ENCODE results near the gene ARHGEF6. TPM values are rescaled to one million over a fixed set of nuclear protein-coding genes. Genes with fewer than 3 reads are reported as not detected.

Gene ARHGEF6
- total RNA-seq, 2 experiments from 2014 or later = 44.5 to 53.6 TPM

GRCh38 chrX:136694431-136695087 lies 86.2 kb downstream of the ARHGEF6 start:
- H3K4me1 Mint-ChIP-seq = peaks cover 75% of the 10 kb centered on the region
- POLR2A ChIA-PET = interaction anchor here (0.7 to 1.2 kb wide), 7 partner anchors 36 to 406 kb away, joined by 3 to 6 read pairs (median 4); no protein-coding TSS in a partner anchor
- intact Hi-C loops (cut with DNase I, micrococcal nuclease) = loop anchor here (1.0 to 10.0 kb wide), 11 partner anchors 36 to 440 kb away; partner anchors contain the start of genes HTATSF1 (in 1 of the 2) and MAP7D3 (in 1 of the 2)

GRCh38 chrX:136692271-136692670 lies 88.5 kb downstream of the ARHGEF6 start:
- peaks cover 86% of the 10 kb centered on the region for H3K4me1 Mint-ChIP-seq

More at GRCh38 chrX:136694431-136695087, 86.2 kb downstream of the ARHGEF6 start:
- H3K4me3 Mint-ChIP-seq = peak overlapping the region; percentile 68
- ATAC-seq = peak; percentile 71
- peak overlapping the region; percentile 98 for H3K27ac Mint-ChIP-seq
- peaks cover 14% of the 10 kb centered on the region for H3K9me3 Mint-ChIP-seq (ENCODE audit: low read depth)
- H3K36me3 Mint-ChIP-seq (ENCODE audit: low read depth) = peaks cover 35% of the 10 kb centered on the region
- H3K27me3 Mint-ChIP-seq = no peaks in the 10 kb centered on the region
- CTCF ChIA-PET = interaction anchor here (0.6 to 6.0 kb wide), 28 partner anchors 13 to 666 kb away, joined by 3 to 53 read pairs (median 4); no protein-coding TSS in a partner anchor
- peak; percentile 36 for DNase-seq

GRCh38 chrX:136691028-136691809 lies 89.5 kb downstream of the ARHGEF6 start:
- H3K36me3 Mint-ChIP-seq (ENCODE audit: low read depth) = peaks cover 32% of the 10 kb centered on the region
- DNase-seq (no peak), ATAC-seq (peak; percentile 10)
- peak overlapping the region; percentile 90 for H3K27ac Mint-ChIP-seq
- H3K4me1 Mint-ChIP-seq = peaks cover 83% of the 10 kb centered on the region
- ChIA-PET CTCF (interaction anchor here (2.6 kb wide), 1 partner anchor 33 kb away, joined by 11 read pairs; no protein-coding TSS in a partner anchor), POLR2A (no interaction called here)
- H3K9me3 Mint-ChIP-seq (ENCODE audit: low read depth) = no peaks in the 10 kb centered on the region
- intact Hi-C loops (cut with DNase I, micrococcal nuclease) = loop anchor here (5.0 to 10.0 kb wide), 3 partner anchors 194 to 436 kb away; partner anchors contain the start of genes HTATSF1 (in 1 of the 2) and MAP7D3 (in 1 of the 2)
- no peaks in the 10 kb centered on the region for H3K27me3 Mint-ChIP-seq
- H3K4me3 Mint-ChIP-seq = no peak overlapping the region

More at GRCh38 chrX:136692271-136692670, 88.5 kb downstream of the ARHGEF6 start:
- ChIA-PET CTCF (no interaction called here), POLR2A (no interaction called here)
- Mint-ChIP-seq H3K9me3 (ENCODE audit: low read depth) (peaks cover under 1% of the 10 kb centered on the region), H3K4me3 (no peak overlapping the region), H3K27ac (no peak overlapping the region), H3K36me3 (ENCODE audit: low read depth) (peaks cover 35% of the 10 kb centered on the region), H3K27me3 (no peaks in the 10 kb centered on the region)
- intact Hi-C loops (cut with DNase I, micrococcal nuclease) = loop anchor here (5.0 to 10.0 kb wide), 3 partner anchors 195 to 437 kb away; partner anchors contain the start of genes HTATSF1 (in 1 of the 2) and MAP7D3 (in 1 of the 2)
- DNase-seq (no peak), ATAC-seq (no peak)

DNA sequence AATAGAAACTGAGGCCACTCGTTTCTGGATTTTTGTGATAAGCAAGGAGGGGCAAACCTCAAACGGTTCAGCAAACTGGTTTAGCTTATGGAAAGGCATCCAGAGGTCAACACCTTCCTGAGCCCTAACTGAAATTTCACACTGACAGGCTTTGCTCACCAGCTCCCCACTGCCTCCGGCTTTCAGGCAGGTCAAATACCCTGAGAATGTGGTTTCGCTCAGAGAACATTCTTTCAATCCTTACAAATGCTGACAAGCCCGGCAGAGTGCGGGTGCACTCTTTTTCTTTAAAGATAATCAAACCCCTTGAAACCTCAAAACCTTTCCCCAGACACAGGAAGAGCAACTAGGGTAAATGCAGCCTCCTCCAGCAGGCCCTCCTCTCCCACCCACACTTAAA lies 91.3 kb downstream of the ARHGEF6 start:
- DNase-seq = no peak
- ATAC-seq = no peak
- Mint-ChIP-seq H3K4me3 (peak overlapping the region; percentile 54), H3K9me3 (ENCODE audit: low read depth) (no peaks in the 10 kb centered on the region), H3K36me3 (ENCODE audit: low read depth) (peaks cover 29% of the 10 kb centered on the region), H3K27ac (peak overlapping the region; percentile 88), H3K4me1 (peaks cover 67% of the 10 kb centered on the region), H3K27me3 (no peaks in the 10 kb centered on the region)
- ChIA-PET CTCF (interaction anchor here (1.3 to 2.6 kb wide), 4 partner anchors 15 to 81 kb away, joined by 3 to 11 read pairs (median 4); no protein-coding TSS in a partner anchor), POLR2A (interaction anchor here (0.7 to 0.9 kb wide), 2 partner anchors 69 to 72 kb away, joined by 3 read pairs; no protein-coding TSS in a partner anchor)
- intact Hi-C loops (cut with DNase I, micrococcal nuclease) = no loop called here

GRCh38 chrX:136687457-136687856 lies 93.3 kb downstream of the ARHGEF6 start:
- Mint-ChIP-seq H3K27me3 (no peaks in the 10 kb centered on the region), H3K4me3 (peak overlapping the region; percentile 35), H3K27ac (peak overlapping the region; percentile 92), H3K4me1 (peaks cover 51% of the 10 kb centered on the region), H3K36me3 (ENCODE audit: low read depth) (peaks cover 29% of the 10 kb centered on the region), H3K9me3 (ENCODE audit: low read depth) (no peaks in the 10 kb centered on the region)
- ATAC-seq (peak; percentile 78), DNase-seq (peak; percentile 64)
- intact Hi-C loops (cut with DNase I, micrococcal nuclease) = loop anchor here (2.0 kb wide), 3 partner anchors 15 to 103 kb away; no protein-coding TSS in a partner anchor
- CTCF ChIA-PET = interaction anchor here (1.9 kb wide), 1 partner anchor 10 kb away, joined by 6 read pairs; no protein-coding TSS in a partner anchor
- POLR2A ChIA-PET = interaction anchor here (0.5 kb wide), 1 partner anchor 60 kb away, joined by 4 read pairs; no protein-coding TSS in a partner anchor

- H3K36me3 Mint-ChIP-seq (ENCODE audit: low read depth) = peaks cover 46% of the 10 kb centered on the region
- H3K4me3 Mint-ChIP-seq = no peak overlapping the region
- H3K4me1 Mint-ChIP-seq = peaks cover 35% of the 10 kb centered on the region
- H3K27ac Mint-ChIP-seq = no peak overlapping the region
- ChIA-PET POLR2A (no interaction called here), CTCF (no interaction called here)
- DNase-seq (no peak), ATAC-seq (no peak)
- intact Hi-C loops (cut with DNase I, micrococcal nuclease) = no loop called here
- H3K27me3 Mint-ChIP-seq = no peaks in the 10 kb centered on the region
- H3K9me3 Mint-ChIP-seq (ENCODE audit: low read depth) = no peaks in the 10 kb centered on the region
These were observed 96.6 kb downstream of the ARHGEF6 start for GRCh38 chrX:136684120-136684519.

- Mint-ChIP-seq H3K4me3 (no peak overlapping the region), H3K27ac (peak overlapping the region; percentile 17), H3K36me3 (ENCODE audit: low read depth) (peaks cover 56% of the 10 kb centered on the region), H3K4me1 (peaks cover 58% of the 10 kb centered on the region), H3K27me3 (no peaks in the 10 kb centered on the region), H3K9me3 (ENCODE audit: low read depth) (no peaks in the 10 kb centered on the region)
- ATAC-seq = no peak
- no peak for DNase-seq
- ChIA-PET POLR2A (no interaction called here), CTCF (interaction anchor here (1.1 to 1.4 kb wide), 2 partner anchors 15 to 33 kb away, joined by 3 to 4 read pairs; no protein-coding TSS in a partner anchor)
- intact Hi-C loops (cut with DNase I, micrococcal nuclease) = no loop called here
These were observed 101.2 kb downstream of the ARHGEF6 start for GRCh38 chrX:136679531-136679930.

GRCh38 chrX:136674270-136674985 lies 106.3 kb downstream of the ARHGEF6 start:
- intact Hi-C loops (cut with DNase I, micrococcal nuclease) = loop anchor here in 1 of 2 experiments (2.0 kb wide), 1 partner anchor 16 kb away; no protein-coding TSS in a partner anchor
- H3K27ac Mint-ChIP-seq = peak overlapping the region; percentile 89
- H3K4me3 Mint-ChIP-seq = peak overlapping the region; percentile 44
- peaks cover 97% of the 10 kb centered on the region for H3K4me1 Mint-ChIP-seq
- H3K36me3 Mint-ChIP-seq (ENCODE audit: low read depth) = peaks cover 66% of the 10 kb centered on the region
- DNase-seq (no peak), ATAC-seq (peak; percentile 13)
- ChIA-PET CTCF (interaction anchor here (0.6 to 1.8 kb wide), 5 partner anchors 15 to 648 kb away, joined by 3 to 5 read pairs (median 3); no protein-coding TSS in a partner anchor), POLR2A (interaction anchor here (0.9 kb wide), 2 partner anchors 15 to 204 kb away, joined by 3 read pairs; no protein-coding TSS in a partner anchor)
- H3K27me3 Mint-ChIP-seq = no peaks in the 10 kb centered on the region
- H3K9me3 Mint-ChIP-seq (ENCODE audit: low read depth) = no peaks in the 10 kb centered on the region

DNA sequence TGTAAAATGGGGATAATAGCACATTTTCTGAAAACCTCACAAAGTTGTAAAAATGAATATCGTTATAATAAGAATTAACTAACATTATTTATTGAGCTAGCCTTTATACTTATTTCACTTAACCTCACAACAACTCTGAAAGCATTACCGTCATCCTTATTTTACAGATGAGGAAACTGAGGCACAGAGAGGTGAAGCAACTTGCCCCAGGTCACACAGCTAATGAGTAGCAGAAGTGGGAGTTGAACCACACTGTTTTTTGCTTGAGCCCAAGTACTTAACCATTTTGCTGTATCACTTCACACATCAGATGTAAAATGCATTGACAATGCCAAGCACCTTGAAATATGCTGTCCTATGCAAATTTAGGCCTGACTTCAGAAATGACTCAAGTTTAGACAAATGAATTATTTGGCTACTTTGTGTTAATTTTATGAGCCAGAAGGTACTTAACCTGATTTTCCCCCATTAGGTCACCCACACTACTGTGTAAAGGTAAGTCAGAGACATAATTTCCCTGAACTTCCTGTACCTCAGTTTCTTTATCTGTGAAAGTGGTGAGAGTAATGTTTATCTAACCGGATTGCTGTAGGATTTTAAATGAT lies 109.6 kb downstream of the ARHGEF6 start:
- peak overlapping the region; percentile 75 for H3K27ac Mint-ChIP-seq
- H3K9me3 Mint-ChIP-seq (ENCODE audit: low read depth) = no peaks in the 10 kb centered on the region
- peaks cover 96% of the 10 kb centered on the region for H3K4me1 Mint-ChIP-seq
- CTCF ChIA-PET = interaction anchor here (1.5 to 2.3 kb wide), 2 partner anchors 13 to 23 kb away, joined by 6 to 8 read pairs; no protein-coding TSS in a partner anchor
- H3K4me3 Mint-ChIP-seq = no peak overlapping the region
- no peak for ATAC-seq
- H3K27me3 Mint-ChIP-seq = no peaks in the 10 kb centered on the region
- intact Hi-C loops (cut with DNase I, micrococcal nuclease) = loop anchor here in 1 of 2 experiments (2.0 kb wide), 1 partner anchor 16 kb away; no protein-coding TSS in a partner anchor
- no peak for DNase-seq
- POLR2A ChIA-PET = interaction anchor here (0.7 kb wide), 1 partner anchor 12 kb away, joined by 3 read pairs; no protein-coding TSS in a partner anchor
- H3K36me3 Mint-ChIP-seq (ENCODE audit: low read depth) = peaks cover 76% of the 10 kb centered on the region

All from activated CD4-positive, alpha-beta T cell treated with anti-CD3 and anti-CD28 coated beads for 36 hours (primary cell).